T-helper 17 cell (primary cell): Measurements from ENCODE around the gene FBH1. TPM values are rescaled to one million over a fixed set of nuclear protein-coding genes. Genes with fewer than 3 reads are reported as not detected.
"Not testable (repeated sequence)": the region's sequence is repeated elsewhere in the genome, so short reads cannot be mapped to it uniquely, and the experiment has no call there.

Experiments
- ATAC-seq: fragments of 150-1000 bp; cut with Tn5 transposase; 2 replicates; pipeline ENCODE4 v1.10.0; 2021; ENCODE audit warnings: mild to moderate bottlenecking, moderate library complexity
- DNase-seq, 3 donors: peaks; one replicate each; pipeline versions ENCODE4 v3.0.0 to v3.0.0-alpha.2; 2020 to 2021
- H3K9me3 ChIP-seq: one replicate; pipeline ENCODE4 v1.7.0; 2013; ENCODE audit warnings: low read length, mild to moderate bottlenecking; ENCODE audit not compliant: control insufficient read depth, poor library complexity, severe bottlenecking
- H3K27ac Mint-ChIP-seq: one replicate; pipeline ENCODE4 v1.8.0; 2022; ENCODE audit warnings: mild to moderate bottlenecking, moderate library complexity, mixed read lengths
- H3K27me3 Mint-ChIP-seq: one replicate; pipeline ENCODE4 v1.8.0; 2022; ENCODE audit warnings: mixed read lengths
- H3K36me3 Mint-ChIP-seq: one replicate; pipeline ENCODE4 v1.8.0; 2022; ENCODE audit warnings: low read depth, mixed read lengths
- H3K4me1 Mint-ChIP-seq: one replicate; pipeline ENCODE4 v1.8.0; 2022; ENCODE audit warnings: mild to moderate bottlenecking, mixed read lengths
- H3K4me3 Mint-ChIP-seq: one replicate; pipeline ENCODE4 v1.8.0; 2022; ENCODE audit warnings: mild to moderate bottlenecking, moderate library complexity, mixed read lengths
- total RNA-seq, 4 donors: library from RNA in 2 of 4; stranded (reverse) in 2 of 4; gene quantifications; one replicate each; pipeline ENCODE4 v1.2.3 and lab custom pipeline; 2022 to 2026

Gene FBH1
- total RNA-seq, 2 donors from 2014 or later: 51.6 to 69.0 TPM

DNA sequence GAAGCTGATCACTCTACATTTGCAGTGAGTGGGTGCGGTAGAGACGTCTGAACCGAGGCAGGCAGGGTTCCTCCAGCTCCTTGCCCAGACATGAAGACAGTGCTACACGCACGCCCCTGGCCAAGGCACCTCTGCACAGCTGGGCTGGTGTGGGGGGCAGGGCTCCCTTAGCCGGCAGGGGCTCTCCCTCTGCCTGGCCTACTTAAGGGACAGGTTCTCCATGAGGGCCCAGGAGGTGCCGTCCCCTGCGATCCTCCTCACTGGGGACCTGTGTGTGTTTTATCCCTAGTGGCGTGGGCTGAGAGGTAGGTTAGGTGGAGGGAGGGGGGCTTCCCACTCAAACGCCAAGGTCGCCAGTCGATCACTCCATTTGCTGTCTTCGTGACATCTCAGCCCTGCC is 52.0 kb downstream of the FBH1 start:
- Mint-ChIP-seq H3K4me1 (peaks cover 15% of the 10 kb centered on the region), H3K27me3 (no peaks in the 10 kb centered on the region), H3K36me3 (peaks cover 8% of the 10 kb centered on the region), H3K4me3 (no peak overlapping the region), H3K27ac (no peak overlapping the region)
- no peak for ATAC-seq
- no peak for DNase-seq
- no peaks in the 10 kb centered on the region for H3K9me3 ChIP-seq

DNA sequence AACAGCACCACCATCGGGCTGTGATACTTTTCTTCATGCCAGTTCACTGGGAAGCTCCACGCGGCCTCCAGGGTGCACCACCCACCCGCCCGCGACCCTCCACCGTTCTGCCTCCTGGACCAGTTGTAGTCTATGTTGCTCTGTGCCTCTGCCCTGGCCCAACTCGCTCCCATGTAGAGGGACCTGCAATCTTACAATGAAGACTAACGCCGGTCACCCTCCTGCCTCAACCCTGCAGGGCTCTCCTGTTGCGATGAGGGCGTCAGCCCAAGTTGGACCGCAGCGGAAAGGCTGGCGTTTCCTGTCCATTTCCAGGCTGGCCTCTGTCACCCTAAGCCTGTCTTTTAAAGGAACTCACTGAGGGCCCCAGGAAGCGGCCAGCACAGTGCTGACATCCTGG is 52.4 kb downstream of the FBH1 start:
- no peak overlapping the region for H3K27ac Mint-ChIP-seq
- H3K4me3 Mint-ChIP-seq: no peak overlapping the region
- H3K36me3 Mint-ChIP-seq: peaks cover 8% of the 10 kb centered on the region
- no peaks in the 10 kb centered on the region for H3K27me3 Mint-ChIP-seq
- no peak for DNase-seq
- no peaks in the 10 kb centered on the region for H3K9me3 ChIP-seq
- peaks cover 15% of the 10 kb centered on the region for H3K4me1 Mint-ChIP-seq
- no peak for ATAC-seq

DNA sequence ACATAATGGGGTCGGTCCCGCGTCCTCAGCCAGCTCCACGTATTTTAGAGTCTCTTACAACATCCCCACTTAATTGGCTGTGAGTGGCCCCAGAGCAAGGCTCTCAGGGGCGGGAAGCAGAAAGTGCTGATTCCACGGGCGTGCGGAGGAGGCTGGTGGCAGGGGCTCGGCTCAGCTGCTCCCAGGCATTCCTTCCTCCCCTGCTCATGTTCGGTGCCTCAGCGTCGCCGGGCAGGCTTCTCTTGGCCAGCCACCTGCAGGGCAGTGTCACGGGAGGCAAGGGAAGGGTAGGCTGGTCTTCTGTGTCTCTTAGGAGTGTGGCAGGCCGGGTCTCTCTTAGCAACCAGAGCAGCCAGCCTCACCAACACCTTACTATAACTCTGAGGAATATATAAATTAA is 53.5 kb downstream of the FBH1 start:
- Mint-ChIP-seq H3K4me3 (no peak overlapping the region), H3K27ac (no peak overlapping the region)

DNA sequence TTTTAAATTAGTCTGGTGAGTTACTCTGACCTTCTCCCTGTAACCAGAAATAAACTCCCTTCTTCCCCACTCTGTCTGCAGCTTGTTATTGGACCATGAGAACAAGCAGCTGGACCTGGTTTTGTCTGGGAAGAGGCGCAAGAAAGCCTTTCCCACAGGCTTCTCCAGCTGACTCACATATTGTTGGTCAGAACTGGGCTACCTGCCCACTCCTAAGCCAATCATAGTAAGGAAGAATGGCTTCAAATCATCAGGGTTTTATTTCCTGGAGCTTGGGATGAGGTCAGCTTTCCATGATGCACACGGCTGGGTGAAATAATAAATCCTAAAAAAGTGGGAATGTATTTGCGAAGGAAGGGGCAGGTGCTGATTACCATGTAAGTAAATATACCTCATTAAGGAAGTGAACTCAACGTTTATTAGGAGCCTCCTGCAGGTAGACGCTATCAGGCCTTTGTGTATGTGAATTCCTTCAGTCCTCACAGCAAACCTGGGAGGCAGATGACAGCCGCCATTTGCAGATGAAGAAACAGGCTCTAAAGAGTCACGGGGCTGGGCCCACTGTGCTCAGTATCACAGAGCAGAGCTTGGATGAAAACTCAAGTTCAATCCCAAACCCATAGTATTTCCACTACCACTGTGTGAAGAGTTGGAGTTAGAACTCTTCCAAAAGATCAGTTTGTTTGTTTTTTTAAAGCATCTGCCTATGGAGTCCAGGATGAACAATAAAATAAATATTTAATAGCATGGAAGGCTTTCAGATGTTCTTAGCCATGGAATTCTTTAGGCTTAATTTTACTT is 54.5 kb downstream of the FBH1 start:
- DNase-seq (no peak), ATAC-seq (no peak)
- no peaks in the 10 kb centered on the region for H3K9me3 ChIP-seq
- H3K4me3 Mint-ChIP-seq: peak overlapping the region; percentile 31
- no peaks in the 10 kb centered on the region for H3K27me3 Mint-ChIP-seq
- no peak overlapping the region for H3K27ac Mint-ChIP-seq
- H3K36me3 Mint-ChIP-seq: no peaks in the 10 kb centered on the region
- H3K4me1 Mint-ChIP-seq: peaks cover 16% of the 10 kb centered on the region

More for the DNA sequence above, 53.5 kb downstream of the FBH1 start:
- H3K9me3 ChIP-seq: no peaks in the 10 kb centered on the region
- Mint-ChIP-seq H3K4me1 (peaks cover 15% of the 10 kb centered on the region), H3K36me3 (peaks cover 2% of the 10 kb centered on the region), H3K27me3 (no peaks in the 10 kb centered on the region)
- no peak for DNase-seq
- ATAC-seq: no peak

DNA sequence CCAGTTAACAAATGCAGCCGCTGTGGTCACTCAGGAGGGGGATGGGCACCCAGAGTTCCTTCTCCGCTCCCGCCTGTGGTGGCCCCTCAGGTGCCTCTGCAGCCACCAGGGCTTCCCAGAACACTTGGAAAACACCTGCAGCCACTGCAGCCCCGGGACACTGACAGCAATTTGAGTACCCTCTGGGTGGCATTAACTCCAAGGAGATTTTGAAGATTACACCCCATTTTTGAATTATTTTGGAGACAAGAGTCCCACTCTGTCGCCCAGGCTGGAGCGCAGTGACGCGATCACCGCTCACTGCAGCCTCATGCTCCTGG is 55.1 kb downstream of the FBH1 start:
- DNase-seq: no peak
- peaks cover 17% of the 10 kb centered on the region for H3K4me1 Mint-ChIP-seq
- no peak for ATAC-seq
- no peaks in the 10 kb centered on the region for H3K9me3 ChIP-seq
- no peaks in the 10 kb centered on the region for H3K27me3 Mint-ChIP-seq
- no peaks in the 10 kb centered on the region for H3K36me3 Mint-ChIP-seq
- H3K27ac Mint-ChIP-seq: no peak overlapping the region
- H3K4me3 Mint-ChIP-seq: no peak overlapping the region

DNA sequence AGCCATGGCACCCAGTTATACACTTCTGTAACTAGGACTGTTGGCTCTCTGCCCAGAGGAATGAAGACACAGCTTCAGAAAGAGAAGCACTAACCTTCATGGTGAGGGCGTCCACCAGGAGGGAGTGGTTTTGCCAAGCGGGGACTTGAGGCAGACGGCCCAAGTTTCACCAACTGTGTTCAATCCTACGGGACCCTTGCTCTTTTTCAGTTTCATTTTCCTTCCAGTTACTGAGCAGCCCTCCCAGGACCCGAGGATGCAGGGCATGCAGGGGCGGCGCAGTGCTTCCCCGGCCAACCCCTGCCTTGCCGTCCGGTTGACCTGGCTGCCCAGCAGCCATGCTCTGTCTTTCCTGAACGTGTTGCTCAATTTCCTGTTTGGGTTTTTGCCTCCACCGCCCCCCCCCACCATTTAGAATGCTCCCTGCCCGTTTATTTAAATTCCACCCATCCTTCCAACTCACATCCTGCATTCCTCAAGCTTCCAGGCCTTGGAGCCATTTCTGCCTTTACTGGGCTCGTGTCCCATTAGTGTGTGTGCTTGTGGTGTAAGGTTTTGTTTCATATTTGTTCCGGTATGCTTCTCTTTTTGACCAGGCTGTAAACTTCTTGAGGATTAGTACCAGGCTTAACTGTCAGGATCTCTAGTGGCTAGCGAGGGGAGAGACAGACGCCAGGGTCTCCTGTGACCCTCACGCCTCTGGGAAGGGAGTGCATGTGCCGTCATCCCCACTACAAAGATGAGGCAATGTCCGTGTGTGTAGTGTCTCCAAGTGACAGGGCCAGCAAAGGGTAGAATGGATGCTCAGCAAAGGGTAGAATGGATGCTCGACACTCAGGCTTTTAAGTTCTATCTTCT is 55.7 kb downstream of the FBH1 start:
- H3K27ac Mint-ChIP-seq: peak overlapping the region; percentile 59
- DNase-seq: no peak
- no peak for ATAC-seq
- H3K27me3 Mint-ChIP-seq: no peaks in the 10 kb centered on the region
- no peaks in the 10 kb centered on the region for H3K36me3 Mint-ChIP-seq
- peaks cover 16% of the 10 kb centered on the region for H3K4me1 Mint-ChIP-seq
- peak overlapping the region; percentile 84 for H3K4me3 Mint-ChIP-seq
- H3K9me3 ChIP-seq: no peaks in the 10 kb centered on the region

DNA sequence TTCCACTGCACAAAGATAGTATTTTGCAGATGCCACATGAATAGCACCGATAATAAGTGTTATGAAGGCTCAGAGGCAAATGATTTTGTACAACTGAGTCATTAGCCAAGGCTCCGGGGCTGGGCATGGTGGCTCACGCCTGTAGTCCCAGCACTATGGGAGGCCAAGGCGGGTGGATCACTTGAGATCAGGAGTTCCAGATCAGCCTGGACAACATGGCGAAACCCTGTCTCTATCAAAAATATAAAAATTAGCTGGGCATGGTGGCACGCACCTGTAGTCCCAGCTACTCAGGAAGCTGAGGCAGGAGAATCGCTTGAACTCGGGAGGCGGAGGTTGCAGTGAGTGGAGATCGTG is 56.4 kb downstream of the FBH1 start:
- H3K36me3 Mint-ChIP-seq, H3K9me3 ChIP-seq, H3K27me3 Mint-ChIP-seq, ATAC-seq, DNase-seq: not testable (repeated sequence)
- H3K4me1 Mint-ChIP-seq: peaks cover 14% of the 10 kb centered on the region
- peak overlapping the region; percentile 84 for H3K4me3 Mint-ChIP-seq
- H3K27ac Mint-ChIP-seq: peak overlapping the region; percentile 59

DNA sequence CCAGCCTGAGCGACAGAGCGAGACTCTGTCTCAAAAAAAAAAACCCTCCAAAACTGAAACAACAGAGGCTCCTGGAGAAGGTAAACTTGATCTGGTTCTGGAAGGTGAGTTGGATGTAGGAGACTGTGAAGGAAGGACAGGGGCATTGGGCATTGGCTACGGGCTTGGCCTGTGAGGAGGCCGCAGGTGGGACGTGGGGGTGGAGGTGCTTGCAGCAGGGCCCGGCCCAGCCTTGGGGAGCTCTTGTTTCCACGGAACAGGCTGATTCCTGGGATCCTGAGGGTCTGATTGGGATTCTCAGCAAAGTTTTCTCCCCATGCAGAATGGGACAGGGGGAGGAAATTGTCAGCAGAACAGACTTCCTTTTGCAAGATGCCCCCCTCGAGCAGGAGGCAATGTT is 56.7 kb downstream of the FBH1 start:
- ATAC-seq: no peak
- Mint-ChIP-seq H3K4me3 (no peak overlapping the region), H3K27me3 (no peaks in the 10 kb centered on the region), H3K36me3 (no peaks in the 10 kb centered on the region), H3K27ac (no peak overlapping the region), H3K4me1 (peaks cover 14% of the 10 kb centered on the region)
- no peaks in the 10 kb centered on the region for H3K9me3 ChIP-seq
- no peak for DNase-seq

DNA sequence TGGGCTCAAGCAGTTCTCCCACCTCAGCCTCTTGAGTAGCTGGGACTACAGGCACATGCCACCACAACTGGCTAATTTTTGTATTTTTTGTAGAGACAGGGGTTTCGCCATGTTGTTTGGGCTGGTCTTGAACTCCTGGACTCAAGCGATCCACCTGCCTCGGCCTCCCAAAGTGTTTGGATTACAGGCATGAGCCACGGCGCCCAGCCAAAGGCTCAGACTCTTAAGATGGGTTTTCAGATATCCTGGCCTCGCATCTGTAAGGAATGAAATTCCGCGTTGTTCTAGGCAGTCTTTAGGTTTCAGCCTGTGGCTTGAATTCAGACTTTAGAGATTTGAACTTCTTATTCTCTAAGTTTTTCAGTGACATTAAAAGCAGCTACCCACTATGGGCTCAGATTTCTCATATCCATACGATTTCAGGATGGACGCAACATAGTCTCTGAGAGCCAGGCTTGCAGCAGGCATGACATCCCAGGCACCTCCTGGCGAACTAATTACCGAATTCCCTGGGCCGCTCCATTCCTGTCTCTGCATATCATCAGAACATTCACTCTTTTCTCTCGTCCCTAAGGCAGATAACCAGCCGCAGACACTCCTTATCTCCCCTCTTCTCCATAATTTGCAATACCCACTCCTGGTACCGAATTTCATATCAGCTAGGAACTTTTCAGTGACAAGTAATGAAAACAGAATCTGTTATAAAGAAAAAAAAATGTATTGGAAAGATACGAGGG is 57.6 kb downstream of the FBH1 start:
- no peak overlapping the region for H3K27ac Mint-ChIP-seq
- no peaks in the 10 kb centered on the region for H3K27me3 Mint-ChIP-seq
- H3K4me1 Mint-ChIP-seq: peaks cover 14% of the 10 kb centered on the region
- DNase-seq (no peak), ATAC-seq (no peak)
- H3K36me3 Mint-ChIP-seq: no peaks in the 10 kb centered on the region
- no peaks in the 10 kb centered on the region for H3K9me3 ChIP-seq
- no peak overlapping the region for H3K4me3 Mint-ChIP-seq

DNA sequence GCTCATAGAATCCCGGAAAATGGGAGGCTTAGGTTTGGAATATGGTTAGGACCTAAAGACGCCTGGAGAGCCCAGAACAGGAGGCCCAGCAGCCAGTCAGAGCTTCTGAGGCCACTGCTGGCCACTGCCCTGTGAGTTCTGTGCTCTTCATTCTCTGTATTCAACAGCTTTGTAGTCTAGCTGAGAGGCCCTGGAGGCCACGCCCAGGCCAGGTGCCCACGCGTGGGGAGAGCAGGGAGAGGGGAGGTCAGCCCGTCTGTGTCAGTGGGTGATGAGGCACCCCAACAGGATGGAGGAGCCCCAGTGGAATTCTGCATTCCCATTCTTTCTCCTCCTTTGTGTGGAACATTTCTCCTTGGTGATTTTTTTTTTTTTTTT is 58.2 kb downstream of the FBH1 start:
- no peak for DNase-seq
- no peak overlapping the region for H3K4me3 Mint-ChIP-seq
- no peak for ATAC-seq
- H3K27ac Mint-ChIP-seq: no peak overlapping the region
- H3K36me3 Mint-ChIP-seq: no peaks in the 10 kb centered on the region
- peaks cover 14% of the 10 kb centered on the region for H3K4me1 Mint-ChIP-seq
- no peaks in the 10 kb centered on the region for H3K27me3 Mint-ChIP-seq
- no peaks in the 10 kb centered on the region for H3K9me3 ChIP-seq

DNA sequence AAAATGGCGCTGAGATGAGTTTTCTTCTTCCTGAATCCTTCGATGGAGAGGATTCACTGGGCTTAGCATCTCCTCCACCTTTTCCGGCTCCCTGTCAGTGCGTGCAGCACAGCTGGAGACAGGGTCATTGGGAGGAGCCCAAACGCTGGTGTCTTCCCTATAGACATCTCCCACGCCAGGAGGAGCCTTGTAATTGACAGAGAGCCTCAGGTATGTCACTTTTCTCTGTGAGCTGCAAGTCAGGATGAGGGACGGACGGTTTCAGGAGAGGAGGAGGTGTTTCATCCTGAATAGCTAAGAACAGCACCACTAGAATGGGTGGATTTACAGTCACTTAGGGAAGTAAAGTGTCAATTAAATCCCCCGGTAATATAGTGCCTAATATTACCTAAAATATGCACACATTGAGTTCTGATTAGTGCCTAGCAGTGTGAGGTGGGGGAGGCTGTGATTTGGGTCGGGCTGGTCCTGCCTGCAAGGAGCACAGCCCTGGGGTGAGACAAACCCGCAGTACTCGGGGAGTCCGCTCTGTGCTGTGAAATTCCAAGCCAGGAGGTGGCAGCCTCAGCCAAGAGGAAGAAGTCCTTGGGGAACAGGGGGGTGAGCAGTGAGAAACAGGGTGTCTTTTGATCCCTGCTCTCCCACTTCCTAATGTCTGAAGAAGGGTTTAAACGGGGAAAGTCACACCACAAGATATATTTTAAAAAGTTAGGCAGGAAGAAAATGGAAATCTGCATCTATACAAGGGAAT is 59.1 kb downstream of the FBH1 start:
- Mint-ChIP-seq H3K27ac (no peak overlapping the region), H3K36me3 (no peaks in the 10 kb centered on the region), H3K4me1 (peaks cover 14% of the 10 kb centered on the region), H3K4me3 (no peak overlapping the region), H3K27me3 (no peaks in the 10 kb centered on the region)
- DNase-seq: no peak
- no peaks in the 10 kb centered on the region for H3K9me3 ChIP-seq
- ATAC-seq: no peak

DNA sequence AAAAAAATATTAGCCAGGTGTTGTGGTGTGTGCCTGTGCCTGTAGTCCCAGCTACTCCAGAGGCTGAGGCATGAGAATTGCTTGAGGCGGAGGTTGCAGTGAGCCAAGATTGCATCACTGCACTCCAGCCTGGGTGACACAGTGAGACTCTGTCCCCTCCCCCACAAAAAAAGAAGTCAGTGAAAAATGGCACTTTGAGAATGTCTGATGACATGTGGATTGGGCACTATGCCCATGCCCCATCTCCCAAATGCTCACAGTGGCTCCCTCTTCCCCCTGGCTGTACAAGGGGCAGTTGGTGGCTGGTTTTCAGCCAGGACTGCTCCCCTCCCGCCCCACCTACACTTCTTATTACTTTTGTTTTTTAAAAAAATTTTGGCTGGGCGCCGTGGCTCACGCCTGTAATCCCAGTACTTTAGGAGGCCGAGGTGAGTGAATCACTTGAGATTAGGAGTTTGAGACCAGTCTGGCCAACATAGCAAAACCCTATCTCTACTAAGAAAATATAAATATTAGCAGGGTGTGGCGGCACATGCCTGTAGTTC is 61.2 kb downstream of the FBH1 start:
- Mint-ChIP-seq H3K27me3 (no peaks in the 10 kb centered on the region), H3K27ac (no peak overlapping the region), H3K4me3 (no peak overlapping the region), H3K4me1 (peaks cover 5% of the 10 kb centered on the region), H3K36me3 (no peaks in the 10 kb centered on the region)
- H3K9me3 ChIP-seq: no peaks in the 10 kb centered on the region
- DNase-seq (no peak), ATAC-seq (no peak)
